OCI-LY1 (cell line): ENCODE data around the gene CSN2.
"Not testable (repeated sequence)": the region's sequence is repeated elsewhere in the genome, so short reads cannot be mapped to it uniquely, and the experiment has no call there.

Experiments
- H2AFZ ChIP-seq: fragments of 200-600 bp; sonication (generic), shearing (Covaris generic); 2 replicates; pipeline ENCODE4 v1.6.0; 2014; ENCODE audit warnings: antibody characterized with exemption, mild to moderate bottlenecking, low read length
- H3F3A ChIP-seq: fragments of 200-600 bp; sonication (generic), shearing (Covaris generic); 2 replicates; pipeline ENCODE4 v1.6.0; 2014; ENCODE audit warnings: mild to moderate bottlenecking, antibody characterized with exemption, low read length, moderate library complexity; ENCODE audit not compliant: insufficient read depth
- H3K27ac ChIP-seq: fragments of 200-600 bp; sonication (generic); 2 replicates; pipeline ENCODE4 v1.5.1; 2014; ENCODE audit warnings: low read length, mixed run types, mild to moderate bottlenecking, low read depth; ENCODE audit not compliant: poor library complexity, severe bottlenecking
- H3K27me3 ChIP-seq: fragments of 200-600 bp; sonication (generic); 2 replicates; pipeline ENCODE4 v1.6.0; 2014; ENCODE audit warnings: antibody characterized with exemption, mild to moderate bottlenecking, low read length, moderate library complexity; ENCODE audit not compliant: insufficient read depth
- H3K36me3 ChIP-seq: fragments of 200-600 bp; sonication (generic); 2 replicates; pipeline ENCODE4 v1.6.1; 2014; ENCODE audit warnings: mild to moderate bottlenecking, antibody characterized with exemption, low read length, moderate library complexity, mixed read lengths; ENCODE audit not compliant: insufficient read depth
- H3K4me1 ChIP-seq: fragments of 200-600 bp; sonication (generic); 2 replicates; pipeline ENCODE4 v1.5.1; 2014; ENCODE audit warnings: mild to moderate bottlenecking, low read length, moderate library complexity; ENCODE audit not compliant: insufficient read depth, severe bottlenecking
- H3K4me2 ChIP-seq: fragments of 200-600 bp; sonication (generic), shearing (Covaris generic); 2 replicates; pipeline ENCODE4 v1.6.1; 2014; ENCODE audit warnings: low read length
- H3K4me3 ChIP-seq: fragments of 200-600 bp; sonication (generic); 2 replicates; pipeline ENCODE4 v1.5.1; 2014; ENCODE audit warnings: low read length, low read depth, mild to moderate bottlenecking, mixed read lengths; ENCODE audit not compliant: poor library complexity, severe bottlenecking
- H3K79me2 ChIP-seq: fragments of 200-600 bp; shearing (Covaris generic); 2 replicates; pipeline ENCODE4 v1.6.1; 2016; ENCODE audit warnings: mixed run types, low read length, mixed read lengths; ENCODE audit not compliant: insufficient read depth
- H3K9ac ChIP-seq: fragments of 200-600 bp; sonication (generic), shearing (Covaris generic); 2 replicates; pipeline ENCODE4 v1.6.1; 2014; ENCODE audit warnings: mild to moderate bottlenecking, low read length, mixed read lengths
- H3K9me2 ChIP-seq: fragments of 200-600 bp; sonication (generic), shearing (Covaris generic); 2 replicates; pipeline ENCODE4 v1.6.1; 2014; ENCODE audit warnings: low read depth, mild to moderate bottlenecking, low read length, mixed read lengths
- H3K9me3 ChIP-seq: fragments of 200-600 bp; shearing (Covaris generic); 2 replicates; pipeline ENCODE4 v1.6.1; 2014; ENCODE audit warnings: low read length, mixed read lengths
- H4K20me1 ChIP-seq: fragments of 200-600 bp; sonication (generic), shearing (Covaris generic); 2 replicates; pipeline ENCODE4 v1.6.0; 2016; ENCODE audit warnings: mild to moderate bottlenecking, low read length; ENCODE audit not compliant: insufficient read depth
- CTCF ChIP-seq: fragments of 200-600 bp; sonication (generic), shearing (Covaris generic); IDR thresholded peaks from 2 replicates; pipeline ENCODE4 v1.5.1; 2017; ENCODE audit warnings: mild to moderate bottlenecking, antibody characterized with exemption, low read length, moderate library complexity, mixed read lengths
- EZH2 ChIP-seq: fragments of 200-600 bp; sonication (generic), shearing (Covaris generic); IDR thresholded peaks from 2 replicates; pipeline ENCODE4 v1.8.0; 2017; ENCODE audit warnings: borderline replicate concordance, mixed run types, mild to moderate bottlenecking, antibody characterized with exemption, low read length, moderate library complexity, mixed read lengths

CSN2 gene

DNA sequence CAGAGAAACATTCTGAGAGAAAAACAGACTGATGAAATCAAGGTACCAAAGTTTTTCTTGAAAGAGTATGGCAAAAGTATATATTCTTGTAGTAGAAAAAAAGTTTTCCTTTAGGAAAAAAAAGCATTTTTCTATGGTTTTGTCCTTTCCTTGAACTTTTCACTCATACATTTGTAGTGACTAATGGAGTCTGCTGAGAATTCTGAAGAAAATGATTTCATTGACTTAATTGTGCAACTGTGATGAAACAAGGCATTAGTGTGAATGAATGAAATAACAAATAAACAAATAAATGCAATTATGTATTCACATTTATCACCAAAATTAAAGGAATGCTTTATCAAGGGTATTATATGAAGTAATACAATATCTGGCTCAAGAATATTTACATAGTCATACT, 29.0 kb downstream of the CSN2 start:
- H3K9me3 ChIP-seq, result no peaks in the 10 kb centered on the region
- H3K9me2 ChIP-seq, result no peaks in the 10 kb centered on the region
- no peaks in the 10 kb centered on the region for H3K27me3 ChIP-seq
- H3K4me2 ChIP-seq, result no peak overlapping the region
- H4K20me1 ChIP-seq, result no peaks in the 10 kb centered on the region
- TF ChIP-seq EZH2 (no peak), CTCF (no peak)
- H2AFZ ChIP-seq, result no peak overlapping the region
- H3F3A ChIP-seq, result no peaks in the 10 kb centered on the region
- no peaks in the 10 kb centered on the region for H3K4me1 ChIP-seq
- no peak overlapping the region for H3K27ac ChIP-seq
- no peaks in the 10 kb centered on the region for H3K36me3 ChIP-seq
- no peak overlapping the region for H3K9ac ChIP-seq
- H3K79me2 ChIP-seq, result no peaks in the 10 kb centered on the region
- H3K4me3 ChIP-seq, result no peak overlapping the region

DNA sequence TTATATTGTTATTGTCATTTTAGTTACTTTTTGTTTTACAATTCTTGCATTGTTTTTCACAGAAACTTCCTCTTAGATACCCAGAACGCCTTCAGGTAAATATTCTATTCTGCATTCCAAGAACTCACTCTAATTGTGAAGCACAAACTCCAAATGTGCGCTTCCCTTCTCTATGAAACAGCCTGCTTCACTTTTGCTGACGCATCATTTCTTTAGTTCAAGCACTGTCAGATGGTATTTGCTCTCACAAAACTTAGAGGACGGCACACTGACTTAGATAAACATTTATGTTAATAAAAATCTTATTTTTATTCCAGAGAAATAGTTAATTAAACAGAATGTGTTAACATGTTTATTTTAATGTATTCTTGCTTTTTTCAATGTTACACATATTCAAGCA, 31.4 kb downstream of the CSN2 start:
- no peaks in the 10 kb centered on the region for H3K36me3 ChIP-seq
- H3K79me2 ChIP-seq, result no peaks in the 10 kb centered on the region
- H3K9me2 ChIP-seq, result no peaks in the 10 kb centered on the region
- no peak overlapping the region for H3K4me2 ChIP-seq
- H3K4me3 ChIP-seq, result no peak overlapping the region
- H3K27ac ChIP-seq, result no peak overlapping the region
- H3K9me3 ChIP-seq, result no peaks in the 10 kb centered on the region
- TF ChIP-seq EZH2 (no peak), CTCF (no peak)
- no peaks in the 10 kb centered on the region for H3K4me1 ChIP-seq
- H3F3A ChIP-seq, result no peaks in the 10 kb centered on the region
- no peaks in the 10 kb centered on the region for H4K20me1 ChIP-seq
- no peaks in the 10 kb centered on the region for H3K27me3 ChIP-seq
- no peak overlapping the region for H2AFZ ChIP-seq
- H3K9ac ChIP-seq, result no peak overlapping the region

DNA sequence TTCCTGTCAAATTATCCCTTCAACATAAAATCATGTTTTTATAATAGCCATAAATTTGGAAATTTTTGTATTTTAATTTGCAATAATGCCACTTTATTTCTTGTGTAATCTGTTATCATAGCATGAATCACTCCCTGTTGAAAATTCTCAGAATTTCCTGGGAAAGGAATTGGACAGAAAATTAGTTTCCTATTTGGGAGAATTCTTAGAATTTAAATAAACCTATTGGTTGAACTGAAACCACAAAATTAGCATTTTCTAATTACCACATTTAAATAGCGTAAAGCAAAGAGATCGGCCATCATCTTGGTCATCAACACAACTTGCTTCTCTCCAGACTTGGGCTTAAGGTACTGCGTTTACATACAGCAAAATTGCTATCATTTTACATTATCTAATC, 34.8 kb downstream of the CSN2 start, which contains the start of gene CSN1S1:
Gene CSN1S1 (plus strand): TSS at position 301 of the 400 bp plus-strand sequence. CDS start 1,488 bp downstream, outside the sequence.
- Histone ChIP-seq H3K4me3 (no peak within 1 kb of the TSS), H4K20me1 (no peaks in the 10 kb centered on the region), H2AFZ (no peak within 1 kb of the TSS), H3K79me2 (no peaks in the 10 kb centered on the region), H3K9me3 (no peaks in the 10 kb centered on the region), H3K4me1 (no peaks in the 10 kb centered on the region), H3K9ac (no peak within 1 kb of the TSS), H3K36me3 (no peaks in the 10 kb centered on the region), H3K27me3 (no peaks in the 10 kb centered on the region), H3K9me2 (no peaks in the 10 kb centered on the region), H3F3A (no peaks in the 10 kb centered on the region), H3K4me2 (no peak within 1 kb of the TSS), H3K27ac (no peak within 1 kb of the TSS)
- no peak for TF ChIP-seq CTCF
- TF ChIP-seq EZH2, result no peak

DNA sequence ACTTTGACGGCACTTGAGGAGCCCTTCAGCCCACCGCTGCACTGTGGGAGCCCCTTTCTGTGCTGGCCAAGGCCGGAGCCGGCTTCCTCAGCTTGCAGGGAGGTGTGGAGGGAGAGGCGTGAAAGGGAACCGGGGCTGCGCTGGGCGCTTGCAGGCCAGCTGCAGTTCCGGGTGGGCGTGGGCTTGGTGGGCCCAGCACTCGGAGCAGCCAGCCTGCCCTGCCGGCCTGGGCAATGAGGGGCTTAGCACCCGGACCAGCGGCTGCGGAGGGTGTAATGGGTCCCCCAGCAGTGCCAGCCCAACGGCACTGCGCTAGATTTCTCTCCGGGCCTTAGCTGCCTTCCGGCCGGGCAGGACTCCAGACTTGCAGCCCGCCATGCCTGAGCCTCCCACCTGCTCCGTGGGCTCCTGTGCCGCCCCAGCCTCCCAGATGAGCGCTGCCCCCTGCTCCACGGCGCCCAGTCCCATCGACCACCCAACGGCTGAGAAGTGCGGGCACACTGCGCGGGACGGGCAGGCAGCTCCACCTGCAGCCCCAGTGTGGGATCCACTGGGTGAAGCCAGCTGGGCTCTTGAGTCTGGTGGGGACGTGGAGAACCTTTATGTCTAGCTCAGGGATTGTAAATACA, 41.6 kb downstream of the CSN2 start:
- H3K27ac ChIP-seq, H4K20me1 ChIP-seq, H3K9me2 ChIP-seq, H3K4me3 ChIP-seq, H3K4me1 ChIP-seq, H3K9me3 ChIP-seq, H3K9ac ChIP-seq, H3K36me3 ChIP-seq, H3K27me3 ChIP-seq, H3K4me2 ChIP-seq, H2AFZ ChIP-seq, H3K79me2 ChIP-seq, H3F3A ChIP-seq: not testable (repeated sequence)
